Neural progenitor cell (in vitro differentiated cells): ENCODE measurements around the gene TMPRSS13. TPM values are rescaled to one million over a fixed set of nuclear protein-coding genes. Genes with fewer than 3 reads are reported as not detected.
A peak's percentile ranks its signal among the peaks of the same experiment; 100 is the strongest.

Experiments used
- DNase-seq: peaks from one replicate; pipeline ENCODE4 v3.0.0-alpha.2; 2016; ENCODE audit warnings: low spot score
- H2AFZ ChIP-seq: fragments of 200-600 bp; sonication (generic); replicated peaks from 2 replicates; pipeline ENCODE4 v1.6.1; 2016; ENCODE audit warnings: antibody characterized with exemption
- H3F3A ChIP-seq: fragments of 200-600 bp; sonication (generic); 2 replicates; pipeline ENCODE4 v1.6.1; 2016; ENCODE audit warnings: antibody characterized with exemption, low read depth
- H3K27ac ChIP-seq: fragments of 200-600 bp; sonication (generic); 2 replicates; pipeline ENCODE4 v1.5.1; 2016; ENCODE audit warnings: mild to moderate bottlenecking
- H3K27me3 ChIP-seq: fragments of 200-600 bp; sonication (generic); 2 replicates; pipeline ENCODE4 v1.6.1; 2016; ENCODE audit warnings: mild to moderate bottlenecking, moderate library complexity
- H3K36me3 ChIP-seq: fragments of 200-600 bp; sonication (generic); 2 replicates; pipeline ENCODE4 v1.5.1; 2016
- H3K4me1 ChIP-seq: fragments of 200-600 bp; sonication (generic); 2 replicates; pipeline ENCODE4 v1.6.1; 2016; ENCODE audit warnings: mixed run types
- H3K4me2 ChIP-seq: fragments of 200-600 bp; sonication (generic); 2 replicates; pipeline ENCODE4 v1.6.1; 2016
- H3K4me3 ChIP-seq: fragments of 200-600 bp; sonication (generic); 2 replicates; pipeline ENCODE4 v1.5.1; 2016
- H3K79me2 ChIP-seq: fragments of 200-600 bp; sonication (generic); 2 replicates; pipeline ENCODE4 v1.6.1; 2016; ENCODE audit warnings: low read depth
- H3K9ac ChIP-seq: fragments of 200-600 bp; sonication (generic); 2 replicates; pipeline ENCODE4 v1.6.1; 2016
- H3K9me3 ChIP-seq: fragments of 200-600 bp; sonication (generic); 2 replicates; pipeline ENCODE4 v1.5.1; 2016; ENCODE audit warnings: low read depth
- H4K20me1 ChIP-seq: fragments of 200-600 bp; sonication (generic); 2 replicates; pipeline ENCODE4 v1.6.1; 2016; ENCODE audit warnings: low read depth
- H3K27ac Mint-ChIP-seq: 3 replicates; pipeline ENCODE4 v1.8.0; 2021; ENCODE audit warnings: mixed read lengths
- H3K27me3 Mint-ChIP-seq: 2 replicates; pipeline ENCODE4 v1.8.0; 2022; ENCODE audit warnings: low read depth, mild to moderate bottlenecking, inconsistent platforms, moderate library complexity, mixed read lengths; ENCODE audit not compliant: insufficient read depth
- H3K36me3 Mint-ChIP-seq: 3 replicates; pipeline ENCODE4 v1.8.0; 2021; ENCODE audit warnings: mixed read lengths
- H3K4me1 Mint-ChIP-seq: 3 replicates; pipeline ENCODE4 v1.8.0; 2021; ENCODE audit warnings: mixed read lengths
- H3K4me3 Mint-ChIP-seq: 3 replicates; pipeline ENCODE4 v1.8.0; 2021; ENCODE audit warnings: mild to moderate bottlenecking, moderate library complexity, mixed read lengths
- H3K9me3 Mint-ChIP-seq: 3 replicates; pipeline ENCODE4 v1.8.0; 2020; ENCODE audit warnings: mixed read lengths
- CTCF ChIP-seq: fragments of 200-600 bp; sonication (generic); IDR thresholded peaks from 2 replicates; pipeline ENCODE4 v1.5.1; 2017; ENCODE audit warnings: antibody characterized with exemption, mild to moderate bottlenecking
- EZH2 ChIP-seq: fragments of 200-600 bp; sonication (generic); IDR thresholded peaks from 2 replicates; pipeline ENCODE4 v1.6.1; 2017; ENCODE audit warnings: antibody characterized with exemption, mild to moderate bottlenecking, moderate library complexity
- EZH2phosphoT487 ChIP-seq: fragments of 200-600 bp; sonication (generic); IDR thresholded peaks from 2 replicates; pipeline ENCODE4 v1.6.1; 2017; ENCODE audit warnings: antibody characterized with exemption
- total RNA-seq: library from RNA; depleted of rRNA; stranded (reverse); fragments of >200 nt; gene quantifications from 2 replicates; pipeline ENCODE4 v1.2.3, GENCODE V29; 2015; ENCODE audit warnings: low replicate concordance

TMPRSS13 gene
- total RNA-seq, 1 donor from 2014 or later, result not detected

- H3K4me3 ChIP-seq, result no peak overlapping the region
- H3K79me2 ChIP-seq, result no peaks in the 10 kb centered on the region
- Mint-ChIP-seq H3K9me3 (no peaks in the 10 kb centered on the region), H3K4me1 (peaks cover 43% of the 10 kb centered on the region), H3K27me3 (peaks cover 9% of the 10 kb centered on the region), H3K4me3 (no peak overlapping the region), H3K36me3 (no peaks in the 10 kb centered on the region), H3K27ac (no peak overlapping the region)
- no peaks in the 10 kb centered on the region for H3K27me3 ChIP-seq
- H3K4me2 ChIP-seq, result no peak overlapping the region
- no peak overlapping the region for H3K27ac ChIP-seq
- no peaks in the 10 kb centered on the region for H3K4me1 ChIP-seq
- no peak for DNase-seq
- H4K20me1 ChIP-seq, result no peaks in the 10 kb centered on the region
- TF ChIP-seq EZH2phosphoT487, result no peak
- no peak for TF ChIP-seq CTCF
- TF ChIP-seq EZH2, result no peak
- no peak overlapping the region for H2AFZ ChIP-seq
- no peaks in the 10 kb centered on the region for H3K9me3 ChIP-seq
- H3K9ac ChIP-seq, result no peak overlapping the region
- H3F3A ChIP-seq, result no peaks in the 10 kb centered on the region
- no peaks in the 10 kb centered on the region for H3K36me3 ChIP-seq
Observed at GRCh38 chr11:117931331-117931950, 2.2 kb upstream of the TMPRSS13 start.

DNA sequence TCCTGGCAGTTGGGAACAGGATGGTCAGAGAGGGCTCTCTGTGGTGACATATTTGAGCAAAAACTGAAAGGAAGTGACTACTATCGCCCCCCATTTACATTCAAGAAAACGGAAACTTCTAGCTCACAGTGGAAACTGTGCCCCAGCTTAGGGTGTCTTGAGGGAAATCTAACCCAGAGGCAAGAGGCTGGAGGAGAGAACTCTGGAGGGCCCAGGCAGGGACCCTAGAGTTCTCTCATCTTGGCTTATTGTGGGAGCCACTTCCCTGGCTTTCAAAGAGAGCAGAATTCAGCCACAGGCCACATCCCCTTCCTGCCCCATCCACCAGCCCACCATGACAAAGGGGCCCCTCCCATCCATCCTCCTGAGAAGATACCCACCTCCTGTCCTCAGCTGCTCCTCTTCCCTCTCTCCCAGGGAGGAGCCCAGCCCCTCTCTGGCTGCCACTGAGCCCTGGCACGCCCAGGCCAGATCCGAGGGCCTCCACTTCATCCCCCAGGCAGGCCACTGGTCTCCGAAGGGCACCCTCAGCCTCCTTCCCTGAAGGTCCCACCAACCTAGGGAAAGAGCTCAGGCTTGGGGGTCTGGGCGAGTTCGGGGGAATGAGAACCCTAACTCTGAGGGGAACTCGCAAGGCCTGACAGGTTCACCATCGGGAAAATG lies 1.6 kb upstream of the TMPRSS13 start:
- peaks cover 7% of the 10 kb centered on the region for H3K27me3 Mint-ChIP-seq
- Histone ChIP-seq H4K20me1 (no peaks in the 10 kb centered on the region), H3K27ac (no peak overlapping the region), H2AFZ (no peak overlapping the region), H3K36me3 (no peaks in the 10 kb centered on the region), H3K4me1 (no peaks in the 10 kb centered on the region), H3K79me2 (no peaks in the 10 kb centered on the region), H3F3A (no peaks in the 10 kb centered on the region), H3K4me3 (no peak overlapping the region), H3K4me2 (no peak overlapping the region), H3K27me3 (no peaks in the 10 kb centered on the region), H3K9ac (no peak overlapping the region), H3K9me3 (no peaks in the 10 kb centered on the region)
- no peaks in the 10 kb centered on the region for H3K9me3 Mint-ChIP-seq
- H3K4me1 Mint-ChIP-seq, result peaks cover 43% of the 10 kb centered on the region
- H3K36me3 Mint-ChIP-seq, result no peaks in the 10 kb centered on the region
- peak overlapping the region; percentile 72 for H3K27ac Mint-ChIP-seq
- no peak overlapping the region for H3K4me3 Mint-ChIP-seq
- TF ChIP-seq EZH2phosphoT487 (no peak), EZH2 (no peak), CTCF (no peak)
- no peak for DNase-seq

DNA sequence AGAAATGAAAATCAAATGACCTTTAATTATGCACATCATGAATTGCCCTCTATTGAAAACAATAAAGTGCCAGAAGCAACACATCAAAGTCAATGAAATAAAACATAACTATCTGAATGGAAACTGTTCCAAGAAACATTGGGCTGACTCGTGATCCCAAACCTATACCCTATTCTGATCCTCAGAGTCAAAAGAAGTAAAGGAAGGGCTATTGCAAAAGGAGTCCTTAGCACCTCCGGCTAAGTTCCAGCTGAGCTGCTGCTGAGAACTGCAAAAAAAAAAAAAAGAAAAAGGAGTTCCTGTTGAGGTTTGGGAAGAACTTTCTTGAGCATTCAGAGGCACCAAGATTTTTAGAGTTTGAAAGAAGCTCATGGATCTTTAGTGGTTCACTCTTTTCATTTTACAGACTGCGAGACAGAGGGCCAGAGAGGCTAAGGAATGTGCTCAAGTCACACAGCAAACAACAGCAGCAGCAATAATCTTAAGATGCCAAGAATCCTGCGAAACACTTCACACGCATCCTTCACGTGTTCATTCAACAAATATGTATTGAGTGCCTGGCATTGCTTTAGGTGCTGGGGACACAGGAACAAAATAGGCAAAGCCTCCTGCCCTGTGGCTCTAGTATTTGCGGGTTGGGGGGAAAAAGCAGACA lies 841 bp upstream of the TMPRSS13 start:
- Mint-ChIP-seq H3K27me3 (peaks cover 7% of the 10 kb centered on the region), H3K4me3 (peak overlapping the region; percentile 48), H3K9me3 (no peaks in the 10 kb centered on the region), H3K27ac (peak overlapping the region; percentile 72), H3K36me3 (no peaks in the 10 kb centered on the region), H3K4me1 (peaks cover 42% of the 10 kb centered on the region)
- TF ChIP-seq EZH2phosphoT487, result no peak
- Histone ChIP-seq H3K27ac (no peak overlapping the region), H3K9me3 (no peaks in the 10 kb centered on the region), H2AFZ (no peak overlapping the region), H3K4me1 (no peaks in the 10 kb centered on the region), H3K36me3 (no peaks in the 10 kb centered on the region), H3K79me2 (no peaks in the 10 kb centered on the region), H4K20me1 (no peaks in the 10 kb centered on the region), H3K27me3 (no peaks in the 10 kb centered on the region), H3K4me3 (no peak overlapping the region), H3K4me2 (no peak overlapping the region), H3F3A (no peaks in the 10 kb centered on the region), H3K9ac (no peak overlapping the region)
- DNase-seq, result no peak
